ENCODE results near the gene MYL6.
"Not testable (repeated sequence)": the region's sequence is repeated elsewhere in the genome, so short reads cannot be mapped to it uniquely, and the experiment has no call there.

Gene MYL6

GRCh38 chr12:56158029-56158925 is at the start of gene MYL6:
MYL6 (plus strand) TSS chr12:56158359; CDS start chr12:56158402, 43 bp downstream.
- DNase-seq, result peak; percentile 91 to 100 (median 98)
- intact Hi-C loops (cut with DNase I), result no loop called here

GRCh38 chr12:56110571-56110970 is 47.6 kb upstream of the MYL6 start:
- no peak for DNase-seq
- intact Hi-C loops (cut with DNase I), result no loop called here

DNA sequence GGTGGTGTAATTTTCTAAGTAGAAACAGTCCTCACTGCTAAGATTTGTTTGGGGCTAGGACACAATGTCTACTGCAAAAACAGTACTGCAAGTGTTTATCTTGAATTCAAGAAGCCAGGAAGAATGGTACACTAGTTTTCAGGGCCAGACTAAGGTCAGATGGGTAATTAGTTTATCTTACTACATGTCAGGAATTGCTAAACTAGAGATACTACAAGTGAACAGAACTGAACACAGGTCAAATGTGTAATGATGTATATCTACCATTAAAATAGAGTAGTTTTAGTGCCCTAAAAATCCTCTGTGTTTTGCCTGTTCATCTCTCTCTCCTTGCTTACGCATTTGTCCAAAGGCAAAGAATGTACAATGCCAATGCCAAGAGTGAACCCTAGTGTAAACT is 44.1 kb upstream of the MYL6 start:
- no peak for DNase-seq
- intact Hi-C loops (cut with DNase I), result no loop called here

GRCh38 chr12:56115329-56115728 is 42.8 kb upstream of the MYL6 start:
- peak in 5 of 42 donors; percentile 6 to 30 (median 18) for DNase-seq
- intact Hi-C loops (cut with DNase I), result loop anchor here (5.0 kb wide), 1 partner anchor 37 kb away; the partner anchor contains the start of gene MYL6B

- intact Hi-C loops (cut with DNase I), result loop anchor here (1.0 to 5.0 kb wide), 2 partner anchors 12 to 36 kb away; partner anchors contain the start of genes MYL6B and PA2G4
- DNase-seq, result peak; percentile 91 to 99 (median 96)
Observed at GRCh38 chr12:56116267-56117081, 41.7 kb upstream of the MYL6 start, which contains the start of gene RPL41. RPL41 (plus strand) TSS chr12:56116633.

DNA sequence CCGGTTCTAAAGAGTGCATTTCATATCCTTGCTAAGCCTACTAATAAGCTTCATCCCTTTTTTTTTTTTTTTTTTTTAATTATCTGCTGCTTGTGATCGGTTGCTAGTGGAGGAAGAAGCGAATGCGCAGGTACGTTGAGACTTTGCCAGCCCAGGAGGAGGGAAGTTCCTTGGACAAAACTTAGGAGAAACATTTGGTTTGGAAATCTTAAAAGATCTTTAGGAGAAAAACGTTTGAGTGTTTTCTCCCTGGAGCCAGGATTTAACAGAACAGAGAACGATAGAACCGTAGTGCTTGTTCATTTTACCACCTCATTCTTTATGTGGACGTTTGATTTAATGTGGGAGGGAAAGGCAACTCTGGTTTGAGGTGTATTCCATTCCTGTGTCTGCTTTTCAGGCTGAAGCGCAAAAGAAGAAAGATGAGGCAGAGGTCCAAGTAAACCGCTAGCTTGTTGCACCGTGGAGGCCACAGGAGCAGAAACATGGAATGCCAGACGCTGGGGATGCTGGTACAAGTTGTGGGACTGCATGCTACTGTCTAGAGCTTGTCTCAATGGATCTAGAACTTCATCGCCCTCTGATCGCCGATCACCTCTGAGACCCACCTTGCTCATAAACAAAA is 41.0 kb upstream of the MYL6 start:
- intact Hi-C loops (cut with DNase I), result loop anchor here (5.0 kb wide), 1 partner anchor 35 kb away; the partner anchor contains the start of gene MYL6B
- DNase-seq, result not testable (repeated sequence)

DNA sequence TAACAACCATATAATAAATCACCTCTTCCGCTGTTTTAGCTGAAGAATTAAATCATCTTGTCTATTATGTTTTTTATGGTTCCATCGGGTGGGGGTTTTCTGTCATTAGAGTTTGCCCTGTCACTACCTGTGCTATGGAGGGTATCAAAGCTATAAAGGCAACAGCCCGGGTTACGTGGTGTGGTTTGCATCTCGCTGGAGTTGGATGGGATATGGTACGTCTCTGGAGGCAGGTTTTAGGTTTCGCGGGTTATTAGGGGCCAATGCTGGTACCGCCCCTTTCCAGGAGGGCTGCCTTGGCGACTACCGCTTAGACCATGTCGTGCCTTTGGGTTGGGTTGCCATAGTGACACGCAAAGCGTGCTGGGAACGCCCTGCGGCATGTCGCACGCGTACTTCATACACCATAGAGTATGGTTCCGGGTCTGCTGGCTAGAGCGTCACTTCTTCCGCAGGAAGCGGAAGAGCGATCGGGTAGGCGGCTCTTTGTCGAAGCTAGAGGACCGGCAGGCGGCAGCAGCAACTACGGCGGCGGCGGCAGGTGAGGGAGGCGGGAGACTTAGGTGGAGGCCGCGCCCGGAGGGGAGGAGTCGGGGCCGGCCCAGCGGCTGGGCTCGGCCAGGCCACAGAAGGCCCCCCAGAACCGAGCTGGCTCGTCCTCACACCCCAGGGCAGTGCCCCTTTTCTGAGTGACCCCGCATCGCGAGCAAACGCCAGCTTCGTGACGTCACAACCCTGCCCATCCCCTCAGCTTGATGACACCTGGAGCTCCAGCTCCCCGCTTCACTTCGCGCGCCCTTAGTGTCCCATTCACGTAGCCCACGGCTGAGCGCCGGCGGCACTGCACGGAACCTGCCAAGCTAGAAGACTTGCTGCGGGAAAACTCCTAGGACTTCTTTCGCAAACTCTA is 40.1 kb upstream of the MYL6 start, which contains the start of gene ZC3H10:
TSS of gene ZC3H10 (plus strand) at position 489 of the 910 bp plus-strand sequence. CDS start 2,297 bp downstream, outside the sequence.
- peak; percentile 92 to 99 (median 97) for DNase-seq
- intact Hi-C loops (cut with DNase I), result loop anchor here (5.0 kb wide), 1 partner anchor 34 kb away; the partner anchor contains the start of gene MYL6B

DNA sequence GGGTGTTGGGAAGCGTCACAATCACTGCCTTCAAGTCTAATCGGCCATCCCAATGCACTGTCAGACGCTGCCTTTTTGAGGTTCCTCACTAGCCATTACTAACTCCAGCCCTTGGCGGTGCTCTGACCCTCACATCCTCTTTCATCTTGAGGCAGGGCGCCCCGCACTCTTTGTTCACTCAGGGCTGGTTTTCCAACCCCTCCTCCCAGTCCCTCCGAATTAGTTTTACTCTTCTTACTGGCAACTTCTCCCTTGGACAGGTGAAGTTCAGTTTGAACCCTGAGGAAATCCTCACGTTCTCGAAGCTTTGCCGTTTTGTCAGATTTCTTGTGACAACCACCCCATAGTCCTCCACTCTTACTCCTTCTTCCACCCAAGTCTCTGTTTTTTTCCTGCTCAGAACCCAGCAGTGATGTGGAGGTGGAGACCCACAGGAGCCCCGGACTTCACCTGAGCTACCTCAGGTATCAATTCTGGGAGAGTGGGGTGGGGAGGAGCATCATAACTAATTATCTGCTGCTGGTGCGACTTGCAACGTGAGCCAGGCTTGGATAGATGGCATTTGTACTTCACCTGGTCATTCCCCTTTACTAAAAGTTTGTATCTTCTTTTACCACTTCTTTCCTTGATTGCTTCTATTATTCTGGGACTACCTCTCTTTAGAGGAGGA is 39.3 kb upstream of the MYL6 start:
- no peak for DNase-seq
- intact Hi-C loops (cut with DNase I), result loop anchor here (5.0 kb wide), 1 partner anchor 33 kb away; the partner anchor contains the start of gene MYL6B

- DNase-seq, result peak in 40 of 42 donors; percentile 30 to 86 (median 68)
Observed at GRCh38 chr12:56119361-56119796, 38.8 kb upstream of the MYL6 start.

DNA sequence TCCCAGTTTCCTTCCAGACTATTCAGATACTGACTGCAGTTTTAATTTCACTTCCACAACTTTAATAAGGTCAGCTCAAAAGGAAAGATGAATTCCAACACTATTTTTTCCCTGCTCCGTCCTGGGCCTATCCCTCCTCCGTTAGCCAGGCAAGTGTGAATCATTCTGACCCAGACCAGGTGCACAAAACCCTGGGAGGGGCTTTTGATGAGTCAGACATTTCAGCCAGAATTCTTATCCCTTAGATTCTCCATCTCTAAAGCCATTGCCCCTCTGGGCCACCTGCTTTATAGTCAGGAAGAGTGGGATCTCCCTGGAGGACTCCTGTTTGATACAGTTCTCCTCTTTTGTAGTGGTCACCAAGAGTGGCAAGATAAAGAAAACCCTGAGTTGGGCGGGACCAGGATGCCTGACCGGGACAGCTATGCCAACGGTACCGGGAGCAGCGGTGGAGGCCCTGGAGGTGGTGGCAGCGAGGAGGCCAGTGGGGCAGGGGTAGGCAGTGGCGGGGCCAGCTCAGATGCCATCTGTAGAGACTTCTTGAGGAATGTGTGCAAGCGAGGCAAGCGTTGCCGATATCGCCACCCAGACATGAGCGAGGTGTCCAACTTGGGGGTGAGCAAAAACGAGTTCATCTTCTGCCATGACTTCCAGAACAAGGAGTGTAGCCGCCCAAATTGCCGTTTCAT is 37.9 kb upstream of the MYL6 start:
- DNase-seq, result no peak
- intact Hi-C loops (cut with DNase I), result no loop called here

More at GRCh38 chr12:56119361-56119796, 38.8 kb upstream of the MYL6 start:
- intact Hi-C loops (cut with DNase I), result loop anchor here (5.0 kb wide), 1 partner anchor 33 kb away; the partner anchor contains the start of gene MYL6B

DNA sequence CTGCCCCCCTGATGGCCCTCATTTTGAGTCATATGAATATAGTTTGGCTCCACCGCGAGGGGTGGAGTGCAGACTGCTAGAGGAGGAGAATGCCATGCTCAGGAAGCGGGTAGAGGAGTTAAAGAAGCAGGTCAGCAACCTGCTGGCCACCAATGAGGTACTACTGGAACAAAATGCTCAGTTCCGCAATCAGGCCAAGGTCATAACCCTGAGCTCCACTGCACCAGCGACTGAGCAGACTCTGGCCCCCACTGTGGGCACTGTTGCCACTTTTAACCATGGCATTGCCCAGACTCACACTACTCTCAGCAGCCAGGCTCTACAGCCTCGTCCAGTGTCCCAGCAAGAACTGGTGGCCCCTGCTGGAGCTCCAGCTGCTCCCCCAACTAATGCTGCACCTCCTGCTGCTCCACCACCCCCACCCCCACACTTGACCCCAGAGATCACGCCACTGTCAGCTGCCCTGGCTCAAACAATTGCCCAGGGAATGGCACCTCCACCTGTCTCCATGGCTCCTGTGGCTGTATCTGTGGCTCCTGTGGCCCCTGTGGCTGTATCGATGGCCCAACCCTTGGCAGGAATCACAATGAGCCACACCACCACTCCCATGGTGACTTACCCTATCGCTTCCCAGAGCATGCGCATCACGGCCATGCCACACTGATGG is 36.8 kb upstream of the MYL6 start:
- intact Hi-C loops (cut with DNase I), result no loop called here
- no peak for DNase-seq

GRCh38 chr12:56122637-56123036 is 35.5 kb upstream of the MYL6 start:
- intact Hi-C loops (cut with DNase I), result no loop called here

DNA sequence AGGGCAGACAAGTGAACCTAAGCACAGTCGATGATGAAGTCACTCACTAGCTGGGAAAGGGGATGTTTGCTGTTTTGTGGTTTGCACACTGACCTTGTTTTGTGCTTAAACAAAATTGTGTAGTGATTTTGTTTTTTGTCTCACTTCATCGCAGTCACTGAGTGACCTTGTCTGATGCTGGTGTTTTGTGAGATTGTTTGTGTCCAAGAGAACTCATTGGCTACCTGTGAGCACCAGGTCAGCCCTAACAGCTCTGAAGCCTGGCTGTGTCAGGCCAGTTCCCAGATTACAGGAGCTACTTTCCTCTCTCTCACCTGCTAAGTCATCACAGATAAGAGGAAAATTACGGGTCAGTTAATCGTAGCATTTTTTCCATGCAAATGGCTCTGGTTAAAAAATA is 34.0 kb upstream of the MYL6 start:
- intact Hi-C loops (cut with DNase I), result no loop called here
- no peak for DNase-seq

More at GRCh38 chr12:56122637-56123036, 35.5 kb upstream of the MYL6 start:
- no peak for DNase-seq

GRCh38 chr12:56126732-56127239 is 31.4 kb upstream of the MYL6 start:
- no peak for DNase-seq
- intact Hi-C loops (cut with DNase I), result loop anchor here (2.0 to 5.0 kb wide), 2 partner anchors 62 to 96 kb away; partner anchors contain the start of genes NABP2, RNF41 and SMARCC2

DNA sequence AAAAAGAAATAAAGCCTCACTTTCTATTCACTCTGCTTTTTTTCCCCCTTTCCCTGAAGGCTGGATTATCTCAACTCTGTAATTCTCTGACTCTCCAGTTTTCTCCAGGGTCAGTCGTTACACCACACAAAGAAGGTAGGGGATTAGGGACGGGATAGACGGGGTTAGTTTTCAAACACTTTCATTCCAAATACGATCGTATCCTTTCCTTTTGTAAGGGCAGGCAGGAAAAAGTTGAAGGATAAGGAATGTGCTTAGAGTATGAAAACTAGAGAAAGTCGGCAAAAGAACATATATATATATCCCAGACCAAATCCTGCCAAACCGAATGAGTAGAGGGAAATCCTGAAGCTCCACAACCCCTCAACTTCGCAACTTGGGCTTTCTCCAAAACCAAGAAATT is 30.7 kb upstream of the MYL6 start:
- intact Hi-C loops (cut with DNase I), result loop anchor here (2.0 to 5.0 kb wide), 2 partner anchors 61 to 95 kb away; partner anchors contain the start of genes NABP2, RNF41 and SMARCC2
- DNase-seq, result no peak

Data from head of caudate nucleus (tissue), 42 donors.